22Rv1 (cell line): Measurements from ENCODE around the gene NXPH1.

Experiments used
- CTCF ChIP-seq: fragments of 450-650 bp; IDR thresholded peaks from 2 replicates; pipeline ENCODE4 v1.5.1; 2017; ENCODE audit warnings: mild to moderate bottlenecking
- ZFX ChIP-seq: fragments of 450-650 bp; IDR thresholded peaks from 2 replicates; pipeline ENCODE4 v1.6.1; 2017; ENCODE audit warnings: antibody characterized with exemption, borderline replicate concordance

DNA sequence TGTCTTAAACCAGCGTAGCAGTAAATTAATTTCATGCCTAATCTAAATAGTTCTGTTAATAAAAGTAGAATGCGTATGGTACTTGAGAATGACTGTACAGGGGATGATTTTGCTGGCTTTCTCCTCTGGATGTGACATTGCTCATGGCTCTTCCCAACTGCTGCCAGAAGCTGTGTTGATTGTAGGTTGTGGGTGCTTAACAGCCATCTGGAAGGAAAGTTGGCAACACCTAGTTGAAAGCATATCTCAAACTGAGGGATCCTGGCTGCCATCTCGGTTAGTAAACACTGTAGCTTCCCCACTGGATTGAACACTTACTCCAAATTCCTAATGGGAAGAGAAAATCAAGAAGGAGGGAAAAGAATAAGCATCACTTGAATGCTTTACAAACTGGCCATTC lies 130.9 kb downstream of the NXPH1 start:
- TF ChIP-seq CTCF (no peak), ZFX (no peak)
